HL-60 (cell line): ENCODE results near the gene FAM171A1.

Experiments used
- TF ChIP-seq, protein P1 (sequence below): IDR thresholded peaks from one replicate; pipeline ENCODE4 v1.5.1; 2011; ENCODE audit warnings: low read length, control low read depth, inconsistent platforms; ENCODE audit not compliant: insufficient read depth
- TF ChIP-seq, protein P2 (sequence below): IDR thresholded peaks from 2 replicates; pipeline ENCODE4 v1.6.1; 2012; ENCODE audit warnings: low read depth; ENCODE audit not compliant: insufficient replicate concordance

DNA sequence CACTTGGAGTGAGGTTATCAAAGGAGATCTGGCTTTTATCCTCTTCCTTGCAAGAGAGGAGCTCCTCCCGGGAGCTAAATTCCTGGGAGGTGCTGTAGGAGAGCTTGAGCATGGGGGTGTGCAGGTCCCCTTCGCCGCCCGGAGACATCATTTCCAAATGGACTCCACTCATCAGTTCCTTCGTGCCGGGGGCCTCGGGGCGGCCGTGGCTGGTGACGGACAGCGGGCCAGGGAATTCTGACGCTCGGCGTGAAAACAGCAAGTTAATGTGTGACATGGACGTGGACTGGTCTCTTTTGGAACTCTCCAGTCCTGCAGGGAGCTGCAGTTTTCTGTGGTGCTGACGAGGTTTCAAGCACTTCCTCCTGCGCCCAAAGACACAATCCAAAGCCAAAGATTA is 156.9 kb downstream of the FAM171A1 start:
- TF ChIP-seq, protein P1, sequence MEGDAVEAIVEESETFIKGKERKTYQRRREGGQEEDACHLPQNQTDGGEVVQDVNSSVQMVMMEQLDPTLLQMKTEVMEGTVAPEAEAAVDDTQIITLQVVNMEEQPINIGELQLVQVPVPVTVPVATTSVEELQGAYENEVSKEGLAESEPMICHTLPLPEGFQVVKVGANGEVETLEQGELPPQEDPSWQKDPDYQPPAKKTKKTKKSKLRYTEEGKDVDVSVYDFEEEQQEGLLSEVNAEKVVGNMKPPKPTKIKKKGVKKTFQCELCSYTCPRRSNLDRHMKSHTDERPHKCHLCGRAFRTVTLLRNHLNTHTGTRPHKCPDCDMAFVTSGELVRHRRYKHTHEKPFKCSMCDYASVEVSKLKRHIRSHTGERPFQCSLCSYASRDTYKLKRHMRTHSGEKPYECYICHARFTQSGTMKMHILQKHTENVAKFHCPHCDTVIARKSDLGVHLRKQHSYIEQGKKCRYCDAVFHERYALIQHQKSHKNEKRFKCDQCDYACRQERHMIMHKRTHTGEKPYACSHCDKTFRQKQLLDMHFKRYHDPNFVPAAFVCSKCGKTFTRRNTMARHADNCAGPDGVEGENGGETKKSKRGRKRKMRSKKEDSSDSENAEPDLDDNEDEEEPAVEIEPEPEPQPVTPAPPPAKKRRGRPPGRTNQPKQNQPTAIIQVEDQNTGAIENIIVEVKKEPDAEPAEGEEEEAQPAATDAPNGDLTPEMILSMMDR = no peak
- TF ChIP-seq, protein P2, sequence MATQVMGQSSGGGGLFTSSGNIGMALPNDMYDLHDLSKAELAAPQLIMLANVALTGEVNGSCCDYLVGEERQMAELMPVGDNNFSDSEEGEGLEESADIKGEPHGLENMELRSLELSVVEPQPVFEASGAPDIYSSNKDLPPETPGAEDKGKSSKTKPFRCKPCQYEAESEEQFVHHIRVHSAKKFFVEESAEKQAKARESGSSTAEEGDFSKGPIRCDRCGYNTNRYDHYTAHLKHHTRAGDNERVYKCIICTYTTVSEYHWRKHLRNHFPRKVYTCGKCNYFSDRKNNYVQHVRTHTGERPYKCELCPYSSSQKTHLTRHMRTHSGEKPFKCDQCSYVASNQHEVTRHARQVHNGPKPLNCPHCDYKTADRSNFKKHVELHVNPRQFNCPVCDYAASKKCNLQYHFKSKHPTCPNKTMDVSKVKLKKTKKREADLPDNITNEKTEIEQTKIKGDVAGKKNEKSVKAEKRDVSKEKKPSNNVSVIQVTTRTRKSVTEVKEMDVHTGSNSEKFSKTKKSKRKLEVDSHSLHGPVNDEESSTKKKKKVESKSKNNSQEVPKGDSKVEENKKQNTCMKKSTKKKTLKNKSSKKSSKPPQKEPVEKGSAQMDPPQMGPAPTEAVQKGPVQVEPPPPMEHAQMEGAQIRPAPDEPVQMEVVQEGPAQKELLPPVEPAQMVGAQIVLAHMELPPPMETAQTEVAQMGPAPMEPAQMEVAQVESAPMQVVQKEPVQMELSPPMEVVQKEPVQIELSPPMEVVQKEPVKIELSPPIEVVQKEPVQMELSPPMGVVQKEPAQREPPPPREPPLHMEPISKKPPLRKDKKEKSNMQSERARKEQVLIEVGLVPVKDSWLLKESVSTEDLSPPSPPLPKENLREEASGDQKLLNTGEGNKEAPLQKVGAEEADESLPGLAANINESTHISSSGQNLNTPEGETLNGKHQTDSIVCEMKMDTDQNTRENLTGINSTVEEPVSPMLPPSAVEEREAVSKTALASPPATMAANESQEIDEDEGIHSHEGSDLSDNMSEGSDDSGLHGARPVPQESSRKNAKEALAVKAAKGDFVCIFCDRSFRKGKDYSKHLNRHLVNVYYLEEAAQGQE = no peak
